Psoas muscle (tissue), 8 donors: ENCODE results near the gene CNST. TPM values are rescaled to one million over a fixed set of nuclear protein-coding genes. Genes with fewer than 3 reads are reported as not detected.
"Not testable (repeated sequence)": the region's sequence is repeated elsewhere in the genome, so short reads cannot be mapped to it uniquely, and the experiment has no call there.

Source experiments
- ATAC-seq, 4 donors: fragments of 200-7000 bp; cut with Tn5 transposase; one replicate each; pipeline ENCODE4 v1.9.1; 2020; ENCODE audit warnings: moderate library complexity in 3 of 4, mild to moderate bottlenecking in 2 of 4
- DNase-seq, 2 donors: peaks; one replicate each; pipeline ENCODE4 v3.0.0-alpha.2; 2020
- H3K27ac ChIP-seq: fragments of 200-600 bp; one replicate; pipeline ENCODE4 v1.8.0; 2022
- H3K27me3 ChIP-seq, 3 donors: fragments of 200-600 bp in 1 of 3; one replicate each; pipeline versions ENCODE4 v1.6.1 to v1.8.0; 2013 to 2022; ENCODE audit warnings: low read length in 2 of 3, mild to moderate bottlenecking in 2 of 3, moderate library complexity in 1 of 3; ENCODE audit not compliant: insufficient read depth in 3 of 3
- H3K36me3 ChIP-seq, 2 donors: fragments of 200-600 bp in 1 of 2; one replicate each; pipeline versions ENCODE4 v1.6.1 to v1.8.0; 2013 to 2022; ENCODE audit warnings: low read depth in 1 of 2, mild to moderate bottlenecking in 1 of 2, moderate library complexity in 1 of 2; ENCODE audit not compliant: insufficient read depth in 1 of 2
- H3K4me1 ChIP-seq: fragments of 200-600 bp; one replicate; pipeline ENCODE4 v1.8.0; 2022
- H3K4me3 ChIP-seq: fragments of 200-600 bp; one replicate; pipeline ENCODE4 v1.8.0; 2022; ENCODE audit warnings: mild to moderate bottlenecking
- H3K9me3 ChIP-seq: fragments of 200-600 bp; one replicate; pipeline ENCODE4 v1.8.0; 2022
- CTCF ChIP-seq: fragments of 200-600 bp; IDR thresholded peaks from one replicate; pipeline ENCODE4 v1.8.0; 2022; ENCODE audit warnings: antibody characterized with exemption
- WGBS, 3 donors: extraction: QIAGEN DNeasy Blood & Tissue Kit; methylation state at CpG; one replicate each; pipeline versions ENCODE4 v1.1.6 to v1.1.7; 2013; 5-methylcytosine and 5-hydroxymethylcytosine counted together
- intact Hi-C, 2 donors: fragments of 100-400 bp; cut with DNase I; formaldehyde crosslinking; loops; one replicate each; pipeline versions ENCODE4 v1.11.0 to v1.14.2; 2022
- polyA plus RNA-seq, 3 donors: library from polyadenylated mRNA; stranded (reverse); fragments of 200-250 nt; gene quantifications; one replicate each; pipeline ENCODE4 v1.2.3, GENCODE V29; 2013
- total RNA-seq, 4 donors: library from RNA; stranded (reverse); fragmentation: NEBNext Ultra II Directional in 2 of 4; extraction: Animal tissue kit (Norgen Biotek cat#: 25700) in 2 of 4; gene quantifications; one replicate each; pipeline versions ENCODE4 v1.2.1 to v1.2.4, GENCODE V29; 2021 to 2023
- donor health status: healthy with polysubstance abuse.
- donor health status: DM: no; HTN: no; CAD: no; lungs with moderate emphysema.
- donor health status: Bipolar disorder and iron deficiency.
- donor health status: healthy.
- donor health status: DM: yes; HTN: yes; CAD: no.
- donor health status: DM: no; HTN: no; CAD: no.
- donor health status: DM: no; HTN: no; CAD: no.
- donor health status: DM: yes; HTN: yes; CAD: no.

CNST gene
- total and polyA plus RNA-seq, 7 donors: 9.7 to 64.8 (median 19.5) TPM

GRCh38 chr1:246550402-246550801, 15.9 kb upstream of the CNST start:
- Histone ChIP-seq H3K27ac (no peak overlapping the region), H3K27me3 (no peaks in the 10 kb centered on the region), H3K36me3 (peaks cover 7 to 83% of the 10 kb centered on the region in 2 donors), H3K4me3 (no peak overlapping the region), H3K4me1 (no peaks in the 10 kb centered on the region), H3K9me3 (no peaks in the 10 kb centered on the region)
- ATAC-seq (no peak), DNase-seq (no peak)
- TF ChIP-seq CTCF: no peak
- intact Hi-C loops: loop anchor here in 1 of 2 donors (10.0 kb wide), 1 partner anchor 174 kb away; the partner anchor contains the start of gene SCCPDH
- WGBS, 3 donors: 70 to 72% (median 71%) methylated on average over 11 of the region's 11 CpGs

GRCh38 chr1:246552110-246552509, 14.1 kb upstream of the CNST start:
- Histone ChIP-seq H3K4me1 (no peaks in the 10 kb centered on the region), H3K9me3 (no peaks in the 10 kb centered on the region), H3K36me3 (peaks cover 7 to 89% of the 10 kb centered on the region in 2 donors), H3K27ac (no peak overlapping the region), H3K4me3 (no peak overlapping the region), H3K27me3 (no peaks in the 10 kb centered on the region)
- 92 to 93% (median 92%) methylated on average over 6 of the region's 6 CpGs for WGBS, 3 donors
- TF ChIP-seq CTCF: no peak
- no peak for ATAC-seq
- no peak for DNase-seq
- intact Hi-C loops: loop anchor here in 1 of 2 donors (10.0 kb wide), 1 partner anchor 173 kb away; the partner anchor contains the start of gene SCCPDH

GRCh38 chr1:246554201-246554600, 12.1 kb upstream of the CNST start:
- peak in 1 of 4 donors; percentile 27 for ATAC-seq
- no peak for DNase-seq
- intact Hi-C loops: loop anchor here in 1 of 2 donors (10.0 kb wide), 1 partner anchor 171 kb away; the partner anchor contains the start of gene SCCPDH
- Histone ChIP-seq H3K36me3 (peaks cover 7 to 81% of the 10 kb centered on the region in 2 donors), H3K27me3 (no peaks in the 10 kb centered on the region), H3K4me1 (no peaks in the 10 kb centered on the region), H3K4me3 (no peak overlapping the region), H3K9me3 (no peaks in the 10 kb centered on the region), H3K27ac (no peak overlapping the region)
- no peak for TF ChIP-seq CTCF
- 94 to 96% (median 95%) methylated on average over 16 of the region's 16 CpGs for WGBS, 3 donors

DNA sequence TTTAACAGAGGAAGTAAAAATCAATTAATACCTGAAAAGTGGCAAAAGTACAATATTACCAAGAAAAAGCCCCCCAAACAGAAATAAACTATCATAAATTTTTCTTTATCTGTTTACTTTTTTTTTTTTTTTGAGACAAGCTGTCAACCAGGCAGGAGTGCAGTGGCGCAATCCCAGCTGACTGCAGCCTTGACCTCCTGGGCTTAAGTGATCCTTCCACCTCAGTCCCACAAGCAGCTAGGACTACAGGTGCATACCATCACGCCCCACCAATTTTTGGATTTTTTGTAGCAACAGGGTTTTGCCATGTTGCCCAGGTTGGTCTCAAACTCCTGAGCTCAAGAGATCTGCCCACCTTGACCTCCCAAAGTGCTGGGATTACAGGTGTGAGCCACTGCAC, 8.2 kb upstream of the CNST start:
- 98 to 100% (median 98%) methylated on average over 2 of the region's 2 CpGs for WGBS, 3 donors
- Histone ChIP-seq H3K36me3 (peaks cover 0 to 83% of the 10 kb centered on the region in 2 donors), H3K9me3 (no peaks in the 10 kb centered on the region), H3K4me3 (no peak overlapping the region), H3K4me1 (no peaks in the 10 kb centered on the region), H3K27ac (no peak overlapping the region), H3K27me3 (no peaks in the 10 kb centered on the region)
- ATAC-seq (no peak), DNase-seq (no peak)
- intact Hi-C loops: loop anchor here in 1 of 2 donors (10.0 kb wide), 1 partner anchor 167 kb away; the partner anchor contains the start of gene SCCPDH
- no peak for TF ChIP-seq CTCF

GRCh38 chr1:246559310-246559709, 6.9 kb upstream of the CNST start:
- 91 to 95% (median 93%) methylated on average over 4 of the region's 4 CpGs for WGBS, 3 donors
- H3K4me3 ChIP-seq: no peak overlapping the region
- no peak for DNase-seq
- peaks cover 0 to 82% of the 10 kb centered on the region in 2 donors for H3K36me3 ChIP-seq
- intact Hi-C loops: loop anchor here in 1 of 2 donors (10.0 kb wide), 1 partner anchor 165 kb away; the partner anchor contains the start of gene SCCPDH
- H3K27me3 ChIP-seq: no peaks in the 10 kb centered on the region
- no peaks in the 10 kb centered on the region for H3K9me3 ChIP-seq
- TF ChIP-seq CTCF: no peak
- H3K4me1 ChIP-seq: peaks cover 8% of the 10 kb centered on the region
- no peak overlapping the region for H3K27ac ChIP-seq
- no peak for ATAC-seq

- Histone ChIP-seq H3K36me3 (peaks cover 0 to 67% of the 10 kb centered on the region in 2 donors), H3K4me1 (peaks cover 17% of the 10 kb centered on the region)
- intact Hi-C loops, H3K27ac ChIP-seq, H3K9me3 ChIP-seq, ATAC-seq, H3K27me3 ChIP-seq, DNase-seq, H3K4me3 ChIP-seq: not testable (repeated sequence)
- 82 to 88% (median 86%) methylated on average over 10 of the region's 10 CpGs for whole genome bisulfite sequencing, 3 donors
These were observed 5.4 kb upstream of the CNST start for GRCh38 chr1:246560833-246561232.
